ENCODE data around the gene HLA-DPB1.
A peak's percentile ranks its signal among the peaks of the same experiment; 100 is the strongest.
"Not testable (repeated sequence)": the region's sequence is repeated elsewhere in the genome, so short reads cannot be mapped to it uniquely, and the experiment has no call there.

Gene HLA-DPB1

GRCh38 chr6:33071569-33071968, 4.2 kb upstream of the HLA-DPB1 start:
- DNase-seq, result no peak

- DNase-seq, result no peak
Measured at GRCh38 chr6:33072508-33073100, 3.2 kb upstream of the HLA-DPB1 start.

GRCh38 chr6:33073431-33073871, 2.3 kb upstream of the HLA-DPB1 start, which contains the start of gene HLA-DPA1:
TSS of gene HLA-DPA1 (minus strand) at chr6:33073649.
- DNase-seq, result no peak

- DNase-seq, result no peak
Measured at GRCh38 chr6:33075208-33075567, 602 bp upstream of the HLA-DPB1 start.

GRCh38 chr6:33076406-33076934, 680 bp downstream of the HLA-DPB1 start:
- DNase-seq, result no peak

- DNase-seq, result no peak
Measured at GRCh38 chr6:33077908-33078307, 2.1 kb downstream of the HLA-DPB1 start.

GRCh38 chr6:33078442-33078841, 2.7 kb downstream of the HLA-DPB1 start:
- no peak for DNase-seq

- DNase-seq, result no peak
Measured at GRCh38 chr6:33078919-33079521, 3.2 kb downstream of the HLA-DPB1 start.

- no peak for DNase-seq
Measured at GRCh38 chr6:33079580-33079979, 3.8 kb downstream of the HLA-DPB1 start.

GRCh38 chr6:33080127-33081089, 4.6 kb downstream of the HLA-DPB1 start:
- DNase-seq, result peak; percentile 78

- no peak for DNase-seq
Measured at GRCh38 chr6:33081098-33081824, 5.5 kb downstream of the HLA-DPB1 start.

GRCh38 chr6:33082702-33083101, 6.9 kb downstream of the HLA-DPB1 start:
- peak; percentile 48 for DNase-seq

- no peak for DNase-seq
Measured at GRCh38 chr6:33085627-33086026, 9.8 kb downstream of the HLA-DPB1 start.

- no peak for DNase-seq
Measured at GRCh38 chr6:33088258-33088930, 12.6 kb downstream of the HLA-DPB1 start.

GRCh38 chr6:33088931-33089620, 13.3 kb downstream of the HLA-DPB1 start:
- no peak for DNase-seq

- DNase-seq, result no peak
Measured at GRCh38 chr6:33091957-33092356, 16.2 kb downstream of the HLA-DPB1 start.

GRCh38 chr6:33092385-33092784, 16.6 kb downstream of the HLA-DPB1 start:
- DNase-seq, result no peak

GRCh38 chr6:33093855-33094254, 18.1 kb downstream of the HLA-DPB1 start:
- no peak for DNase-seq

GRCh38 chr6:33095681-33096080, 19.9 kb downstream of the HLA-DPB1 start:
- no peak for DNase-seq

- not testable (repeated sequence) for DNase-seq
Measured at GRCh38 chr6:33101121-33101737, 25.4 kb downstream of the HLA-DPB1 start.

GRCh38 chr6:33103776-33104175, 28.0 kb downstream of the HLA-DPB1 start:
- DNase-seq, result no peak
